Measurements from ENCODE around the gene TMEM72.

DNA sequence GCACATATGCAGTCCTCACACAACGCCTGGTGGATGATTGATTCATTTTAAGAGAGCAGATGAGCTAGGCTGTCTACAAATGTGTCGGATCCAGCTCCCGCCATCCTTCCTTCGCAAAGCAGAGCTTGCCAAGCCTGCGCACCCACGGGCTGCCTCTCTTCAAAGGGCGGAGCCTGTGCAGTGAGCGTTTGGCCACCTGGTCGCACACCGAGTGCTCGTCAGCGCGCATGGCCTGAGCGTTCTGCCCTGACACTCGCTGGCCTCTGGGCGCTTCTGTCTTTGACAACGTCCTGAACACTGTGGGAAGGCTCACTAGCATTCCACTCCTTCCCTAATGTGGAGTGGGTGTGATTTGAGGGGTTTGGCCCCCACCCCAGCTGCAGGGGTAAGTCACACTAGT, 47.1 kb upstream of the TMEM72 start:
- no peak for TF ChIP-seq CTCF (IDR thresholded peaks at IDR 0.05)
- no peak for TF ChIP-seq POLR2A (IDR thresholded peaks at IDR 0.05)
- TF ChIP-seq POLR2AphosphoS5 (IDR thresholded peaks at IDR 0.05; ENCODE audit: insufficient read depth in 1 of 2, low read depth in 1 of 2): no peak

Measured in vagina (tissue), 2 donors.